Measurements from ENCODE around the gene CHRNB4. TPM values are rescaled to one million over a fixed set of nuclear protein-coding genes. Genes with fewer than 3 reads are reported as not detected.

Gene CHRNB4
- total RNA-seq, 1 donor: not detected

DNA sequence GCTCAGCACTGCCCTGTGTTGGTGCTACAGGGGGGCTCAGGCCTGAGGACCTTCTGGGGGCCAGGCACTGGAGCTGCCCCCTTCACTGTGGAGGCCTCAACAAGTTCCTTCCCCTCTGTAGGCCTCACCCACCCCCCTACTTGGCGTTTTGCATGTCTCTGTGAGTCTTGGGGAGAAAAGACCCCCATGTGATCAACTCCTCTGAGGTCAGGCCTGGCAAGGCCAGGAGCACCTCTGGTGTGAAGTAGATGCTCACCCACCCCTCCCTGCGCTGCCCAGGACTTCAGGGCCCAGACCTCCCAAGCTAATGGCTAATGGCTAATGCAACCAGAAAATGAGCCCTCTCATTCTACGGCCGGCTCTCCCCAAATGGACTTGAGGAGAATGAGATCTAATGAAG is 34.2 kb upstream of the CHRNB4 start:
- H3K4me3 ChIP-seq (ENCODE audit: low read depth, low read length): no peak overlapping the region
- TF ChIP-seq, protein P1, sequence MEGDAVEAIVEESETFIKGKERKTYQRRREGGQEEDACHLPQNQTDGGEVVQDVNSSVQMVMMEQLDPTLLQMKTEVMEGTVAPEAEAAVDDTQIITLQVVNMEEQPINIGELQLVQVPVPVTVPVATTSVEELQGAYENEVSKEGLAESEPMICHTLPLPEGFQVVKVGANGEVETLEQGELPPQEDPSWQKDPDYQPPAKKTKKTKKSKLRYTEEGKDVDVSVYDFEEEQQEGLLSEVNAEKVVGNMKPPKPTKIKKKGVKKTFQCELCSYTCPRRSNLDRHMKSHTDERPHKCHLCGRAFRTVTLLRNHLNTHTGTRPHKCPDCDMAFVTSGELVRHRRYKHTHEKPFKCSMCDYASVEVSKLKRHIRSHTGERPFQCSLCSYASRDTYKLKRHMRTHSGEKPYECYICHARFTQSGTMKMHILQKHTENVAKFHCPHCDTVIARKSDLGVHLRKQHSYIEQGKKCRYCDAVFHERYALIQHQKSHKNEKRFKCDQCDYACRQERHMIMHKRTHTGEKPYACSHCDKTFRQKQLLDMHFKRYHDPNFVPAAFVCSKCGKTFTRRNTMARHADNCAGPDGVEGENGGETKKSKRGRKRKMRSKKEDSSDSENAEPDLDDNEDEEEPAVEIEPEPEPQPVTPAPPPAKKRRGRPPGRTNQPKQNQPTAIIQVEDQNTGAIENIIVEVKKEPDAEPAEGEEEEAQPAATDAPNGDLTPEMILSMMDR (IDR thresholded peaks at IDR 0.05; ENCODE audit: insufficient read depth, low read length): no peak
- DNase-seq (ENCODE audit: low read depth): no peak

DNA sequence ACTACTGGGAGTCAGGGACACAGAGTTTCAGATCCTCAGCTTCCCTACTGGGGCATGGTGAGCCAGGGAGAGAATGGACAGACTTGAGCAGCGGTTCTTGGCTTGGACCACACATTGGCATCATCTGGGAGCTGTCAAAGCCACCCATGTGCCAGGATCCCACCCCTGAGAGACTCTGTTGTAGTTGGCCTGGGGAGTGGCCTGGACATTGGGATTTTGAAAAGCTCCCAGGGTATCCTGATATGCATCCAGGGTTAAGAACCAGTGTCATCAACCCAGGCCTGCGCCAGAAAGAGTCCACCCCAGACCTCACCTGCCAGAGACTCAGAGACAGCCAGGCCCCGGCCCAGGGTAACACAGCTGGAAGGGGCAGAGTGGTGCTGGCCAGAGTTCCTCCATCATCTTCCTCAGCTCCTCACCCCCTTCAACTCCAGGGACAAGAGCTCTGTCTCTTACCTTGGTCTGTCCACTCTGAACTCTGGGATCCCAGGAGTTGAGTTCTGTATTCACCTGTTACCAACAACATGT is 33.0 kb upstream of the CHRNB4 start:
- H3K4me3 ChIP-seq (ENCODE audit: low read depth, low read length): no peak overlapping the region
- TF ChIP-seq, protein P1 (IDR thresholded peaks at IDR 0.05; ENCODE audit: insufficient read depth, low read length): no peak
- no peak for DNase-seq (ENCODE audit: low read depth)

DNA sequence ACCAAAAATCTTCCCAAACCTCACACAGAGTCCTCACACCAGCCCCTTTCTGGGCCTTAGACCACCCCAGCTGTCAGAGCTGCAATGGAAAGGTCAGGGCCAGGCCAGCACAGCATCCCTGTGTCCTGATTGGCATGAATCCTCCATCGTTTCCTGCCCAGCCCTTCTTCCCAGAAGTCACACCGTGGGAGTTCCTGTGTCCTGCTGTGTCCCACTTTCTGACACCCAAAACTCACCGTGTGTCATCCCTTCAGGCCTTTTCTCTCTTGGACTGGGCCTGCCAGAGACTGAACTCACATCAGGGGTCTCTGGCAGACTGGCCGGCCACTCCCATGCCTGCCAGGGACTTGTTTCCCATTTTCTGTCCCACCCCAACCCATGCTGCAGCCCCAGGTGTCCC is 32.5 kb upstream of the CHRNB4 start:
- no peak for DNase-seq (ENCODE audit: low read depth)
- TF ChIP-seq, protein P1 (IDR thresholded peaks at IDR 0.05; ENCODE audit: insufficient read depth, low read length): no peak
- no peak overlapping the region for H3K4me3 ChIP-seq (ENCODE audit: low read depth, low read length)

DNA sequence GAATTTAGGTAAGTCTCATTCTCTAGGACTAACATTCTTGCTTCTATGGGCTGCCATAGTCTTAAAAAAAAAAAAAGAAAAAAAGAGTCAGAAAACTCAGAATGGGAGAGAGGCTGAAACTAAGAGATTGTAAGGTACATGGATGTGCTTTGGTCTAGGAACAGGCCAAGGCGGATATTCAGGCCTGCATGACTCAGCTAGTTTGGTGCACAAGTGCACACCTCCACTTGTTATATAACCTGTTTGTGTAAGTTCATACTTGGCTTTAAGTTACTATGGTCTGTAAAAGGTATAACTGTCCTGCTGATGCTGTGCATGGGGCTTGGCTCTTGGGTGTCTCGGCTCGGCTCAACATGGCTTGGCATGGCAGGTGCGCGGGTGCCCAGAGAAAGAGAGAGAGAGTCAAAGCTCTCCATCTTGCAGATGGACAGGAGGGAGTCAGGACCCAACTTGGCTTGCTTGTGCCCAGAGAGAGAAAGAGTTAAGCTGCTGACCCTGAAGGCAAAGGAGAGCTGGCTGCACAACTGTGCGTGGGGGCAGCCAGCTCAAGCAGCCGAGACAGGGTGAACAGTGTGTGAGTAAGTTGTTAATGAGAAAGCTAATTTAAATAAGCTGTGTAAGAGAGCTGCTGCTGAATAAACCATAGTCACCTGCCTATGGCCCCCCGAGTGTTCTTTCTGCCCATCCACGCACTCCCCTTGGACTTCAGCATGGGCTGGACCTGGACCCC is 31.4 kb upstream of the CHRNB4 start:
- no peak for DNase-seq (ENCODE audit: low read depth)
- TF ChIP-seq, protein P1 (IDR thresholded peaks at IDR 0.05; ENCODE audit: insufficient read depth, low read length): no peak
- H3K4me3 ChIP-seq (ENCODE audit: low read depth, low read length): no peak overlapping the region

DNA sequence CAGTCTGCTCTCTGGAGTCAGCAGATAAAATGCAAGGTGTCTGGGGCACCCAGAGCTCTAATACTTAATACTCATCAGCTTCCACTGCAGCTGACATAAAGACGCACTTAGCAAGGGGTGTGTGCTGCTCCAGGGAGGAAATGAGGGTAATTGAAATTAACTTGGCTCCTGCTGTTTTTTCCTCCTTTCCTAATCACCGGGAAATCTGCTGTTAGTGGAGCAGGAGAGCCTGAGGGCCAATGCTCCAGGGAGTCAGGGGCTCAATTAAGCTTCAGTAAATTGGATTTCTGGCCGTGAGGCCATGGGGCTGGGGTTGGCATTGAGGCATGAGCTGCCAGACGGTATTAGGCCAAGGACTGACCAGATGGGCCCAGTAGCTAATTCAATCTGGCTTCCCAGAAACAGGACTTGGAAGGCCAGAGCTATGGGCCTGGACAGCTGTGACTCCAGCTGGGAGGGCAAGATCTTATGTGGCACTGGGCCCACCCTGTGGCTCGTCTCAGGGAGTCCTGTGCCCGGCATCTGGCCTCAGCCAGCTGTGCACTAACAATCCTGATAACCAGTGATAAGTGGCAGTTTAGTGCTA is 30.7 kb upstream of the CHRNB4 start:
- no peak for DNase-seq (ENCODE audit: low read depth)
- TF ChIP-seq, protein P1 (IDR thresholded peaks at IDR 0.05; ENCODE audit: insufficient read depth, low read length): no peak
- no peak overlapping the region for H3K4me3 ChIP-seq (ENCODE audit: low read depth, low read length)

DNA sequence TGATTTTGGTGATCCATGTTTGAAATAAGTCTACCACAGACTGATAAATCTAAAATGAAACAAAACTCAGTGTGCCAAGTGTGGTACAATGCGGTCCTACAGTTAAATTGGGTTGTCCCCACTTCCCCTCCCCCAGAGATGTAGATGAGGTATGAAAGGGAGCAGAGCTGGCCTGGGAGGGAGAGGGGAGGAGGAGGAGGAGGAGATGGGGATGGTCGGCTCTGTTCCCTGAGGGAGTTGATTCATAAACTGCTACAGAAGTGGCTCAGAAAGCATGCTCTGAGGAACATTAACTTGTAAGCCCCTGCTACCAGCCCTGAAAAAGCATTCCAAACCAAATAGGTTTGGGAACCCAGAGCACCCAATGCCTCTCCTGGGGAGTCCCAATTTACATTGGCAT is 28.0 kb upstream of the CHRNB4 start:
- DNase-seq (ENCODE audit: low read depth): no peak
- TF ChIP-seq, protein P1 (IDR thresholded peaks at IDR 0.05; ENCODE audit: insufficient read depth, low read length): no peak
- H3K4me3 ChIP-seq (ENCODE audit: low read depth, low read length): no peak overlapping the region
